NCI-H82 treated with DMSO at 0.1 percent for 48 hours (cell line): Measurements from ENCODE around the gene CCSAP.
"Not testable (repeated sequence)": the region's sequence is repeated elsewhere in the genome, so short reads cannot be mapped to it uniquely, and the experiment has no call there.

Source experiments
- DNase-seq: peaks from one replicate; lab custom pipeline; 2025; ENCODE audit not compliant: unreplicated experiment; lab: John Stamatoyannopoulos, UW

The CCSAP gene

GRCh38 chr1:229293528-229294204 is 49.2 kb downstream of the CCSAP start:
- no peak for DNase-seq

GRCh38 chr1:229291686-229292085 is 51.2 kb downstream of the CCSAP start:
- not testable (repeated sequence) for DNase-seq

- no peak for DNase-seq
Measured at GRCh38 chr1:229288516-229288915, 54.3 kb downstream of the CCSAP start.

GRCh38 chr1:229287267-229287666 is 55.6 kb downstream of the CCSAP start:
- no peak for DNase-seq

- no peak for DNase-seq
Measured at GRCh38 chr1:229286099-229286766, 56.6 kb downstream of the CCSAP start.

- DNase-seq = peak; percentile 56
Measured at GRCh38 chr1:229285440-229285839, 57.4 kb downstream of the CCSAP start.

- no peak for DNase-seq
Measured at GRCh38 chr1:229284887-229285286, 58.0 kb downstream of the CCSAP start.

- DNase-seq = no peak
Measured at GRCh38 chr1:229283183-229283611, 59.6 kb downstream of the CCSAP start.

GRCh38 chr1:229282295-229282823 is 60.5 kb downstream of the CCSAP start:
- no peak for DNase-seq

- DNase-seq = no peak
Measured at GRCh38 chr1:229281339-229281926, 61.4 kb downstream of the CCSAP start.

- no peak for DNase-seq
Measured at GRCh38 chr1:229280921-229281320, 61.9 kb downstream of the CCSAP start.

GRCh38 chr1:229280037-229280828 is 62.6 kb downstream of the CCSAP start:
- no peak for DNase-seq

- DNase-seq = no peak
Measured at GRCh38 chr1:229279242-229279641, 63.6 kb downstream of the CCSAP start.

GRCh38 chr1:229278120-229278741 is 64.6 kb downstream of the CCSAP start:
- DNase-seq = no peak

GRCh38 chr1:229275005-229275404 is 67.8 kb downstream of the CCSAP start:
- DNase-seq = no peak

GRCh38 chr1:229273507-229274232 is 69.2 kb downstream of the CCSAP start:
- DNase-seq = no peak

GRCh38 chr1:229272164-229273158 is 70.4 kb downstream of the CCSAP start:
- DNase-seq = peak; percentile 26

- no peak for DNase-seq
Measured at GRCh38 chr1:229271448-229272159, 71.2 kb downstream of the CCSAP start.
